Neural cell (in vitro differentiated cells): ENCODE data around the gene PLD3.

Experiments
- EP300 ChIP-seq: fragments of 450-650 bp; conservative IDR thresholded peaks from 2 replicates; pipeline ENCODE4 v1.6.1; 2014; ENCODE audit warnings: antibody characterized with exemption, mild to moderate bottlenecking, moderate library complexity; ENCODE audit not compliant: poor library complexity, severe bottlenecking
- POLR2AphosphoS5 ChIP-seq: IDR thresholded peaks from 2 replicates; pipeline ENCODE4 v1.6.1; 2012

- TF ChIP-seq POLR2AphosphoS5 (no peak), EP300 (no peak)
These were observed 32.6 kb upstream of the PLD3 start for GRCh38 chr19:40315812-40316470.
